SU-DHL-6 (cell line): ENCODE results near the gene SLC8A3.

Source experiments
- EZH2phosphoT487 ChIP-seq: fragments of 200-600 bp; sonication (generic), shearing (Covaris generic); conservative IDR thresholded peaks from 2 replicates; pipeline ENCODE4 v1.6.1; 2018; ENCODE audit warnings: mild to moderate bottlenecking, antibody characterized with exemption, low read length, moderate library complexity, mixed read lengths
- TF ChIP-seq, protein P1 (sequence below): fragments of 200-600 bp; sonication (generic); IDR thresholded peaks from one replicate; pipeline ENCODE4 v1.5.1; 2017; ENCODE audit warnings: antibody characterized with exemption, mild to moderate bottlenecking, low read length, moderate library complexity; ENCODE audit not compliant: insufficient read depth, poor library complexity, severe bottlenecking

DNA sequence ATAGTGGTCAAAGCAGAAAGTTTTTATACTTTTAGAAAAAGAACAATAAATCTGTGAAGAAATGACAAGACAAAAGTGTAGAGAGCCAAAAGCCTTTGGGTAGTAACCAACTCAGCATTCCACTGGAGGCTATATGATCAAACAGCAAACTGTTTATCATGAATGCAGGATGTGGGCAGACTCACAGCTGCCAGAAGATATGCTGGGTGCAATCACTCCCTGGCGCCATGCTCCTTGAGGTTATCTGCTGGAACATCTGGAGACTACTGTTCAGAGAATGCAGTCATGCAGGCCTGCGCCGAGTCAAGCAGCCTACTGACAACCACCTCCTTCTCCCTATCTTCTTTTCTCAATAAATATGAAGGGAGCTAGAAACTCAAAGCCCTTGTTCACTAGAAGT, 49.0 kb upstream of the SLC8A3 start:
- TF ChIP-seq, protein P1, sequence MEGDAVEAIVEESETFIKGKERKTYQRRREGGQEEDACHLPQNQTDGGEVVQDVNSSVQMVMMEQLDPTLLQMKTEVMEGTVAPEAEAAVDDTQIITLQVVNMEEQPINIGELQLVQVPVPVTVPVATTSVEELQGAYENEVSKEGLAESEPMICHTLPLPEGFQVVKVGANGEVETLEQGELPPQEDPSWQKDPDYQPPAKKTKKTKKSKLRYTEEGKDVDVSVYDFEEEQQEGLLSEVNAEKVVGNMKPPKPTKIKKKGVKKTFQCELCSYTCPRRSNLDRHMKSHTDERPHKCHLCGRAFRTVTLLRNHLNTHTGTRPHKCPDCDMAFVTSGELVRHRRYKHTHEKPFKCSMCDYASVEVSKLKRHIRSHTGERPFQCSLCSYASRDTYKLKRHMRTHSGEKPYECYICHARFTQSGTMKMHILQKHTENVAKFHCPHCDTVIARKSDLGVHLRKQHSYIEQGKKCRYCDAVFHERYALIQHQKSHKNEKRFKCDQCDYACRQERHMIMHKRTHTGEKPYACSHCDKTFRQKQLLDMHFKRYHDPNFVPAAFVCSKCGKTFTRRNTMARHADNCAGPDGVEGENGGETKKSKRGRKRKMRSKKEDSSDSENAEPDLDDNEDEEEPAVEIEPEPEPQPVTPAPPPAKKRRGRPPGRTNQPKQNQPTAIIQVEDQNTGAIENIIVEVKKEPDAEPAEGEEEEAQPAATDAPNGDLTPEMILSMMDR: no peak
- TF ChIP-seq EZH2phosphoT487: no peak
